Posterior vena cava (tissue), 2 donors: ENCODE data around the gene NDUFA11. TPM values are rescaled to one million over a fixed set of nuclear protein-coding genes. Genes with fewer than 3 reads are reported as not detected.

ENCODE experiments used
- DNase-seq: peaks from one replicate; pipeline ENCODE4 v3.0.0-alpha.2; 2020; ENCODE audit warnings: low spot score
- intact Hi-C, 2 donors: fragments of 100-400 bp; cut with DNase I; formaldehyde crosslinking; loops; one replicate each; pipeline versions ENCODE4 v1.14.1 to v1.14.2; 2022 to 2023
- total RNA-seq, 2 donors: library from RNA; stranded (reverse); fragmentation: NEBNext Ultra II Directional; extraction: Animal tissue kit (Norgen Biotek cat#: 25700); gene quantifications; one replicate each; pipeline ENCODE4 v1.2.1, GENCODE V29; 2021
- donor health status: DM: yes; HTN: yes; CAD: no.
- donor health status: DM: yes; HTN: yes; CAD: no.

NDUFA11 gene
- total RNA-seq, 2 donors from 2014 or later: 161 to 193 TPM

GRCh38 chr19:5934069-5934401, 30.4 kb upstream of the NDUFA11 start:
- DNase-seq: no peak
- intact Hi-C loops: no loop called here

- no peak for DNase-seq
Observed at GRCh38 chr19:5933391-5934068, 29.9 kb upstream of the NDUFA11 start.

GRCh38 chr19:5932609-5933262, 29.1 kb upstream of the NDUFA11 start:
- intact Hi-C loops: no loop called here
- no peak for DNase-seq

More at GRCh38 chr19:5933391-5934068, 29.9 kb upstream of the NDUFA11 start:
- intact Hi-C loops: no loop called here

DNA sequence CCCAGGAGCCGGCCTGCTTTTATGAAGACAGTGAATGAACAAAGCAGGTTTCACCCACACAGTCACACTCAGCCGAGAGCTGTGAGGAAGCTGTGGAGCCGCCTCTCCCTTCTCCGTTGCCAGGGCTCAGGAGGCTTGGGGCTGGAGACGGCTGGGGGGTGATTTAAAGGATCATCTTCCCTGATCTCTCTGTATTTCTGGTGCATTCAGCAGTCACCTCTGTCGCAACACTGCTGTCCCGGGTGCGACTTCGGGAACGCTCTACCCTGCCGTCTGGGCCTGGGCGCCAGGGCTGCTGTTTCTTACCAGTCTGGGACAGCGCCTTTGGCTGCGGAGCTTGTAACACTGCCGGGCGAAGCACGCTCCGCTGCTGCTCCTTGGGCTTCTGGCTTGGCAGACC, 28.6 kb upstream of the NDUFA11 start:
- intact Hi-C loops: no loop called here
- no peak for DNase-seq

DNA sequence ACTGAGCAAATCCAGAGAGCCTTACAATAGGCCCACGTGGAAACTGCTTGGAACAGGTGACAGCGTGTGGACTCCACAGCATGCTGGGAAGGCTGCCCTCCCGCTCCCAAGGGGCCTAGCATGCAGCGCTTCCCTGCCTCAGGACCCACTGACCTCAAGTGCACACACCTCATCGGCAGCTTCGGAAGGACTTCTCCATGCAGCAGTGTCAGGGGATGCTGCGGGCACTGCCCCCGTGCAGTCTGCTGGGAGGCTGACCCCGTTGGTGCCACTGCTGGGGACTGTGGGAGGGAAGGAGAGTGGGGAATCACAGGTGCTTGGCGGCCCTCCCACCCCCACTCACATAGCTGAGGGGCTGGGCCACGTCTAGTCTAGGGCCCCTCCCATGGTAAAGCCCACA, 27.7 kb upstream of the NDUFA11 start:
- intact Hi-C loops: no loop called here
- DNase-seq: no peak

- intact Hi-C loops: no loop called here
- DNase-seq: no peak
Observed at GRCh38 chr19:5929625-5930024, 26.0 kb upstream of the NDUFA11 start.

- no peak for DNase-seq
- intact Hi-C loops: no loop called here
Observed at GRCh38 chr19:5929179-5929578, 25.6 kb upstream of the NDUFA11 start.

DNA sequence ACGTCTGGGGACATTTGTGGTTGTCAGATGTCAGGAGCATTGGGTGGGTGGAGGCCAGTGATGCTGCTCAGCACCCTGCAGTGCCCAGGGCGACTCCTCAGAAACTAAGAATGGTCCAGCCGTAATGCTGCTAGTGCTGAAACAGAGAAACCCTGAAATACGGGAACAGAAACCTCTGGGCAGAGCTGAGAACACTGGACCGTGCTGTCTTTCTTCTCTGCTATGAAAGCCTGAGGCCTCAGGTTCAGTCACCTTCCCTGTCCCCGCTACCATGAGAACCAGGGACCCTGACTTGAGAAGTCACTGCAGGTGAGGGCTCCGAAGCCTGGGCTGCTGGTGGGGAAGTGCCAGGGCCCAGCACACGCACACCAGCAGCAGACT, 23.8 kb upstream of the NDUFA11 start:
- DNase-seq: no peak
- intact Hi-C loops: no loop called here

GRCh38 chr19:5926641-5927440, 23.3 kb upstream of the NDUFA11 start:
- intact Hi-C loops: no loop called here
- DNase-seq: peak; percentile 90

DNA sequence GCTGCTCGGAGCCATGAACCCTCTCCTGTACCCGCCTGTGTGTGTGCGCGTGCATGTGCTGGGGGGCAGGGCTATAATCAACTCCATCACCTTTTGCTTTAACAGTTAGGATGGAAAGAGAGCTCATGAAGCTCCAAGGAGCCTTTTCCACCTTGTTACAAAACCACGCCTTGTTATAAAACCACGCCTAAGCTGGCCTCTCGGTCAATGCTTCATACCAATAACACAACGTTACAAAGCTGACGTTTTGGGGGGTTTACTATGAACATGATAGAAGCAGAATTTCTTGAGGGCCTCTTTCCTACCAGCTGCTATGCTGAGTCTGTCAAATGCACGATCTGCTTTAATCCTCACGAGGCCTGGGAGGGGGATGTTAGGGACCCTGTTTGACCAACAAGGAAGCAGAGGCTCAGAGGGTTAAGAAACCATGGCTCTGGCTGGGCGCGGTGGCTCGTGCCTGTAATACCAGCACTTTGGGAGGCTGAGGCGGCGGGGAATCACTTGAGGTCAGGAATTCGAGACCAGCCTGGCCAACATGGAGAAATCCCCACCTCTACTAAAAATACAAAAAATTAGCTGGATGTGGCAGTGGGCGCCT, 22.3 kb upstream of the NDUFA11 start:
- DNase-seq: no peak
- intact Hi-C loops: no loop called here

DNA sequence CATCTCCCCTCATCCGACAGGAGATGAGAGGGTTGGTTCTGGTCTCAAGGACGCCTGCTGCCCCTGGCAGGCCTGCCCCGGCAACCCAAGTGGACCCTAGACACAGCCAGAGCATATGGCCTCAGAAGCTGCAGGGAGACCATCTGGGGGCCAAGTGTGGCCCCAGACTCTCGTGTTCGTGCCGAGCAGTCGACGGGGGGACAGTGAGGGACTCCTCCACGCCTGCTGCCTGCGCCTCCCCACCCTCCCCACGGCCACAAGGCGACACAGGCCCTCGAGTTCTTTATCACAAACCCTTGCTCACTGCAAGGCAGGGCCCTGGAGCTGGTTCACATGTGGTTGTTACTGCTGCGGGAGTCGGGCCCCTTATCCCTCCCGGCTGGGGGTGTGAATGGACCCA, 19.8 kb upstream of the NDUFA11 start:
- intact Hi-C loops: no loop called here
- DNase-seq: no peak

GRCh38 chr19:5922161-5922545, 18.6 kb upstream of the NDUFA11 start:
- no peak for DNase-seq
- intact Hi-C loops: no loop called here

- intact Hi-C loops: no loop called here
- DNase-seq: no peak
Observed at GRCh38 chr19:5921516-5922160, 18.0 kb upstream of the NDUFA11 start.

- DNase-seq: no peak
- intact Hi-C loops: no loop called here
Observed at GRCh38 chr19:5918463-5919079, 15.0 kb upstream of the NDUFA11 start.

DNA sequence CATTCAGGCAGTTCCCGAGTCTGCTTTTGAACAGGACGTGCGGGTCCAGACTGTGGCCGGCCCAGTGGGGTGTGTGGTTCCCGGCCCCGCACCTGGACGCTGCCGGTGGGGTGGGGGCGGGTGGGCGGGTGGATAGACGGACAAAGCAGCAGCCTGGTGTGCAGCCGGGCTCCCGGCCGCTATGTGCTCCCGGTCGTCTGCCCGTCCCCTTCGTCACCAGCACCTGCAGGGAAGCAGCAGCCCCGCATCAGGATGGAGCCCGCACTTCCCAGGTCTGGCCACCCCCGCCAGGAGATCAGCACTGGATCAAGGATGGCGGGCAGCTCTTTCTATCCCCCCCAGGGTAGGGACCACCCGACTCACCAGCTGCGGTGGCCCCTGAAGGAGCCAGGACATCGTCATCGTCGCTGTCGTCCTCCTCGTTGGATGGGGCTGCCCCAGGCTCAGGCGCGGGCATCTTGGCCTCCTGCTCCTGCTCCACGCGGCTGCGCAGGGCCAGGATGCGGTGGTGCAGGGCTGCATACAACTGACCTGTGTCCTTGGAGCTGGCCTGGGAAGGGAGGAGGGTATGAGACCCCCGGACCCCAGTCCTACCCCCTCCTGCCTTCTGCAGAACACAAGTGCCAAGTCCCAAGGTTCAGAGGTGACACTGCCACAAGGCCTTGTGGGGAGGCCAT, 14.0 kb upstream of the NDUFA11 start:
- DNase-seq: no peak
- intact Hi-C loops: no loop called here

DNA sequence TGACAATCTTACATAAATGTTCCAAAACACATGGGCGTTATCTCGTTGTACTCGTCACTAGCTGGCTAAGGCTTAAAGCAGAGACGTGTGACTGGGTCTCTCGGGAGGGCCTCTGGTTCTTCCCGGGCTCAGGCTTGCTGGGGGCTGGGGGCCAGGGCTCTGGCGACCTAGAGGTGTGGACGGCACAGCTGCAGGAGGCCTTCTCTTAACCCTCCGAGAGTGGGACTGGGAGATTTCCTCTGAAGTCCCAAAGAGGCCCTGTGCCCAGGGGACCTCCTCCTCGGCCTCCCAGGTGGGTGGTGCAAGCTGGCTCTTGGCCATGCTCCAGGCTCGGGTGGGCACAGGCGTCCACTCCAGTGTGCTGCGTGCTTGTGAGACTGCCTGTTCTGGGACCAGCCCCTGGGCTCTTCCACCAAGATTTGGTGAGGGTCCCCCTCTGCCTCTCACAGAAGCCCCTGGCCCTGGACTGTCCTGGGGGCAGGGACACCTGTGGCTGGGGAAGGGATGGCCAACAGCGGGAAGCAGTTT, 12.7 kb upstream of the NDUFA11 start:
- intact Hi-C loops: no loop called here

GRCh38 chr19:5915782-5916165, 12.2 kb upstream of the NDUFA11 start:
- no peak for DNase-seq

More for the DNA sequence above, 12.7 kb upstream of the NDUFA11 start:
- no peak for DNase-seq

GRCh38 chr19:5914946-5915781, 11.6 kb upstream of the NDUFA11 start:
- intact Hi-C loops: no loop called here
- no peak for DNase-seq

More at GRCh38 chr19:5915782-5916165, 12.2 kb upstream of the NDUFA11 start:
- intact Hi-C loops: no loop called here
